GM19372 (cell line): ENCODE data around the gene HDAC10.

Experiments
- ATAC-seq: cut with Tn5 transposase; IDR thresholded peaks from one replicate; pipeline ENCODE4 v1.9.1; 2021; ENCODE audit warnings: mild to moderate bottlenecking, low read depth, moderate library complexity; ENCODE audit not compliant: unreplicated experiment

HDAC10 gene

GRCh38 chr22:50250555-50251476, at the start of gene HDAC10:
HDAC10 (minus strand) TSS chr22:50251265; CDS start chr22:50251032, 233 bp downstream.
- ATAC-seq: peak; percentile 54

- ATAC-seq: no peak
Measured at GRCh38 chr22:50300620-50301257, 49.7 kb upstream of the HDAC10 start.

GRCh38 chr22:50299785-50300619, 48.9 kb upstream of the HDAC10 start:
- no peak for ATAC-seq

- ATAC-seq: no peak
Measured at GRCh38 chr22:50298937-50299784, 48.1 kb upstream of the HDAC10 start.

GRCh38 chr22:50298266-50298637, 47.2 kb upstream of the HDAC10 start:
- ATAC-seq: no peak

- no peak for ATAC-seq
Measured at GRCh38 chr22:50297510-50298265, 46.6 kb upstream of the HDAC10 start.

GRCh38 chr22:50296658-50297490, 45.8 kb upstream of the HDAC10 start:
- no peak for ATAC-seq

GRCh38 chr22:50294319-50294656, 43.2 kb upstream of the HDAC10 start:
- ATAC-seq: no peak

GRCh38 chr22:50293441-50294318, 42.6 kb upstream of the HDAC10 start:
- no peak for ATAC-seq

GRCh38 chr22:50292643-50293440, 41.8 kb upstream of the HDAC10 start:
- no peak for ATAC-seq

GRCh38 chr22:50289942-50290630, 39.0 kb upstream of the HDAC10 start:
- ATAC-seq: no peak

- no peak for ATAC-seq
Measured at GRCh38 chr22:50289151-50289941, 38.3 kb upstream of the HDAC10 start.

GRCh38 chr22:50287731-50288130, 36.7 kb upstream of the HDAC10 start:
- no peak for ATAC-seq

- no peak for ATAC-seq
Measured at GRCh38 chr22:50286701-50287318, 35.7 kb upstream of the HDAC10 start.

GRCh38 chr22:50286275-50286674, 35.2 kb upstream of the HDAC10 start:
- ATAC-seq: no peak
